Vagina (tissue), 2 donors: ENCODE results near the gene FBXO2. TPM values are rescaled to one million over a fixed set of nuclear protein-coding genes. Genes with fewer than 3 reads are reported as not detected.

Source experiments
- DNase-seq, 2 donors: peaks; one replicate each; pipeline ENCODE4 v3.0.0-alpha.2; 2017; ENCODE audit errors: extremely low spot score in 2 of 2
- H3K27ac ChIP-seq: fragments of 200-600 bp; sonication (generic); one replicate; pipeline ENCODE4 v1.5.1; 2019
- H3K27me3 ChIP-seq: fragments of 200-600 bp; sonication (generic); one replicate; pipeline ENCODE4 v1.5.1; 2019
- H3K36me3 ChIP-seq, 2 donors: fragments of 200-600 bp; sonication (generic); one replicate each; pipeline ENCODE4 v1.5.1; 2017 to 2019
- H3K4me1 ChIP-seq: fragments of 200-600 bp; sonication (generic); one replicate; pipeline ENCODE4 v1.5.1; 2019
- H3K4me3 ChIP-seq, 2 donors: fragments of 200-600 bp; sonication (generic); 1 replicate in 1 of 2; 2 replicates in 1 of 2; pipeline ENCODE4 v1.5.1; 2016 to 2019
- H3K9me3 ChIP-seq: fragments of 200-600 bp; sonication (generic); one replicate; pipeline ENCODE4 v1.5.1; 2019
- CTCF ChIP-seq, 3 experiments: fragments of 450-650 bp in 2 of 3; fragments of 200-600 bp in 1 of 3; sonication (generic) in 1 of 3; IDR thresholded peaks; one replicate each; pipeline ENCODE4 v1.5.1; 2017 to 2019; ENCODE audit warnings: antibody characterized with exemption in 3 of 3, mild to moderate bottlenecking in 2 of 3, moderate library complexity in 2 of 3
- POLR2A ChIP-seq, 2 donors: fragments of 450-650 bp; IDR thresholded peaks; one replicate each; pipeline ENCODE4 v1.6.1; 2017; ENCODE audit warnings: antibody characterized with exemption in 2 of 2, mild to moderate bottlenecking in 2 of 2, moderate library complexity in 2 of 2
- POLR2AphosphoS5 ChIP-seq, 2 donors: sonication (generic); formaldehyde crosslinking; IDR thresholded peaks; one replicate each; pipeline ENCODE4 v1.9.0; 2017; ENCODE audit warnings: antibody characterized with exemption in 2 of 2, mild to moderate bottlenecking in 2 of 2, low read depth in 1 of 2; ENCODE audit not compliant: insufficient read depth in 1 of 2
- intact Hi-C: fragments of 100-400 bp; cut with DNase I; formaldehyde crosslinking; loops from one replicate; pipeline ENCODE4 v1.15.1; 2023
- total RNA-seq: library from RNA; depleted of rRNA; stranded (reverse); fragments of >200 nt; gene quantifications from one replicate; pipeline ENCODE4 v1.2.3, GENCODE V29; 2016

FBXO2 gene
- total RNA-seq, 1 donor from 2014 or later: 27.3 TPM

GRCh38 chr1:11653101-11653860, 948 bp downstream of the FBXO2 start:
- intact Hi-C loops: loop anchor here (5.0 kb wide), 1 partner anchor 69 kb away; no protein-coding TSS in a partner anchor
- Histone ChIP-seq H3K4me1 (peaks cover 48% of the 10 kb centered on the region), H3K4me3 (peak overlapping the region; percentile 58 to 94), H3K27me3 (peaks cover 9% of the 10 kb centered on the region), H3K36me3 (no peaks in the 10 kb centered on the region), H3K27ac (peak overlapping the region; percentile 82), H3K9me3 (no peaks in the 10 kb centered on the region)
- TF ChIP-seq CTCF (IDR thresholded peaks at IDR 0.05): no peak
- TF ChIP-seq POLR2A (IDR thresholded peaks at IDR 0.05): no peak
- TF ChIP-seq POLR2AphosphoS5 (IDR thresholded peaks at IDR 0.05; ENCODE audit: insufficient read depth in 1 of 2, low read depth in 1 of 2): no peak
- no peak for DNase-seq

- Histone ChIP-seq H3K27ac (no peak overlapping the region), H3K4me3 (no peak overlapping the region), H3K27me3 (peaks cover 9% of the 10 kb centered on the region), H3K4me1 (peaks cover 48% of the 10 kb centered on the region), H3K9me3 (no peaks in the 10 kb centered on the region), H3K36me3 (no peaks in the 10 kb centered on the region)
- TF ChIP-seq POLR2AphosphoS5 (IDR thresholded peaks at IDR 0.05; ENCODE audit: insufficient read depth in 1 of 2, low read depth in 1 of 2) (no peak), CTCF (IDR thresholded peaks at IDR 0.05) (no peak), POLR2A (IDR thresholded peaks at IDR 0.05) (no peak)
- DNase-seq: no peak
- intact Hi-C loops: loop anchor here (5.0 kb wide), 1 partner anchor 70 kb away; no protein-coding TSS in a partner anchor
Measured at GRCh38 chr1:11652203-11652780, 1.9 kb downstream of the FBXO2 start.

- Histone ChIP-seq H3K27me3 (peaks cover 9% of the 10 kb centered on the region), H3K36me3 (no peaks in the 10 kb centered on the region), H3K9me3 (no peaks in the 10 kb centered on the region), H3K27ac (no peak overlapping the region), H3K4me3 (no peak overlapping the region), H3K4me1 (peaks cover 47% of the 10 kb centered on the region)
- no peak for TF ChIP-seq POLR2A (IDR thresholded peaks at IDR 0.05)
- no peak for TF ChIP-seq POLR2AphosphoS5 (IDR thresholded peaks at IDR 0.05; ENCODE audit: insufficient read depth in 1 of 2, low read depth in 1 of 2)
- TF ChIP-seq CTCF (IDR thresholded peaks at IDR 0.05): no peak
- no peak for DNase-seq
- intact Hi-C loops: loop anchor here (5.0 kb wide), 1 partner anchor 71 kb away; no protein-coding TSS in a partner anchor
Measured at GRCh38 chr1:11651017-11651416, 3.2 kb downstream of the FBXO2 start.

GRCh38 chr1:11650331-11650991, 3.8 kb downstream of the FBXO2 start:
- Histone ChIP-seq H3K9me3 (no peaks in the 10 kb centered on the region), H3K4me1 (peaks cover 41% of the 10 kb centered on the region), H3K27ac (no peak overlapping the region), H3K27me3 (peaks cover 9% of the 10 kb centered on the region), H3K36me3 (no peaks in the 10 kb centered on the region), H3K4me3 (peak overlapping the region in 1 of 2 donors; percentile 16)
- DNase-seq: no peak
- TF ChIP-seq POLR2AphosphoS5 (IDR thresholded peaks at IDR 0.05; ENCODE audit: insufficient read depth in 1 of 2, low read depth in 1 of 2) (peak in 1 of 2 donors; percentile 30), CTCF (IDR thresholded peaks at IDR 0.05) (peak in 1 of 3 experiments; percentile 57), POLR2A (IDR thresholded peaks at IDR 0.05) (no peak)
- intact Hi-C loops: loop anchor here (5.0 kb wide), 1 partner anchor 72 kb away; no protein-coding TSS in a partner anchor
